AG10803 (cell line): ENCODE results near the gene KPNB1.

Experiments
- DNase-seq: peaks from one replicate; pipeline ENCODE4 v3.0.0; 2010; ENCODE audit warnings: low read depth
- H3K4me3 ChIP-seq: 2 replicates; pipeline ENCODE4 v1.5.1; 2011; ENCODE audit warnings: mild to moderate bottlenecking, low read length, control low read depth
- CTCF ChIP-seq: conservative IDR thresholded peaks from 2 replicates; pipeline ENCODE4 v1.5.1; 2011; ENCODE audit warnings: mild to moderate bottlenecking, low read length, control low read depth, inconsistent platforms

The KPNB1 gene

GRCh38 chr17:47649153-47649971, at the start of gene KPNB1:
Gene KPNB1, plus strand, starts transcription at chr17:47649919. Its CDS starts 326 bp downstream, at chr17:47650245.
- TF ChIP-seq CTCF: no peak
- peak; percentile 100 for DNase-seq
- H3K4me3 ChIP-seq: peak within 1 kb of the TSS; percentile 81

- TF ChIP-seq CTCF: no peak
- H3K4me3 ChIP-seq: no peak overlapping the region
- no peak for DNase-seq
Observed at GRCh38 chr17:47603830-47604597, 45.7 kb upstream of the KPNB1 start.

DNA sequence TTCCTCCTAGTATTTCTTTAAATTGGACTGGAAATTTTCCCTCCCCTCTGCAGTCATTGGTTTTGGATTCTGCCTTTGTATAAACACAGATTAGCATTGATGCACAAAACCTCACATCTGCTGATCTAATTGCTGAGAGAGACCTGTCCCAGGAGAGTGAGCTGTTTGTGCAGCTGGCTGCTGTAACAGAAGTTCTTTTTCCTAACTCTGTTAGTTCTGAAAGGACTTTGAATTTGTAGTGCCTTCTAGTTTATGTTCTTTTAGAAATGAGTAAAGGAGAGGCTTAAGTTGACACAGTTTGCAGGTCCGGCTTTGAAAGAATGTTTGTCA, 45.2 kb upstream of the KPNB1 start:
- DNase-seq: peak; percentile 22
- H3K4me3 ChIP-seq: no peak overlapping the region
- no peak for TF ChIP-seq CTCF

DNA sequence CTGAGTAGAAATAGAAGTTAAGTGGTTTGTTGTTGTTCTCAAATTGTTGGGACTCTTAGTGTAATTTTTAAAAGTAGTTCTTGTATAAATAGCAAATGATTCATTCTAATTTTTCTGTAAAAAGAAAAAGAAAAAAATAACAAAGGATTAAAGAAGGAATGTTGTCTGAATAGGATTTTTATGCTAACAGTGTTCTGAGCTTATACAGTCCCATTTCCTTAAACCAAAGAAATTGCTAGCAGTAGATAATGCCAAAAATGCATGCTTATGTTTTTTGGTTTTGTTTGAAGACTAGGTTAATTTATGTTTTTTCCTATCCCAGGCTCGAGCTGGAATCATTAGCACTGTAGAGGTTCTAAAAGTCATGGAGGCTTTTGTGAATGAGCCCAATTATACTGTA, 44.7 kb upstream of the KPNB1 start:
- DNase-seq: peak; percentile 25
- TF ChIP-seq CTCF: no peak
- H3K4me3 ChIP-seq: no peak overlapping the region

- no peak for TF ChIP-seq CTCF
- H3K4me3 ChIP-seq: no peak overlapping the region
- DNase-seq: no peak
Observed at GRCh38 chr17:47607481-47607880, 42.2 kb upstream of the KPNB1 start.

GRCh38 chr17:47611372-47612350, 38.1 kb upstream of the KPNB1 start:
- DNase-seq: peak; percentile 59
- no peak for TF ChIP-seq CTCF
- H3K4me3 ChIP-seq: no peak overlapping the region
